K562 (cell line): Measurements from ENCODE around the gene PHF12. TPM values are rescaled to one million over a fixed set of nuclear protein-coding genes. Genes with fewer than 3 reads are reported as not detected.
A peak's percentile ranks its signal among the peaks of the same experiment; 100 is the strongest.

ENCODE experiments used
- BDP1 ChIP-seq: IDR thresholded peaks from 3 replicates; pipeline ENCODE4 v1.6.1; 2011; ENCODE audit not compliant: insufficient read length, insufficient read depth
- CHD7 ChIP-seq: fragments of 200-600 bp; sonication (generic); IDR thresholded peaks from one replicate; pipeline ENCODE4 v1.6.1; 2012; ENCODE audit warnings: mild to moderate bottlenecking, low read depth, low read length, inconsistent platforms
- FOXJ3 ChIP-seq: sonication (generic); formaldehyde crosslinking; IDR thresholded peaks from 2 replicates; pipeline ENCODE4 v1.4.0; 2020; ENCODE audit warnings: mild to moderate bottlenecking, missing genetic modification reagents
- PURB ChIP-seq: sonication (generic); formaldehyde crosslinking; IDR thresholded peaks from 2 replicates; pipeline ENCODE4 v1.9.0; 2021; ENCODE audit warnings: low read depth, mild to moderate bottlenecking, missing genetic modification reagents
- RBBP5 ChIP-seq: fragments of 200-600 bp; sonication (generic); IDR thresholded peaks from 2 replicates; pipeline ENCODE4 v1.6.1; 2012; ENCODE audit warnings: borderline replicate concordance, mild to moderate bottlenecking, low read length, control low read depth, inconsistent platforms; ENCODE audit not compliant: insufficient read depth, poor library complexity, severe bottlenecking
- SREBF1 ChIP-seq: fragments of 150-350 bp; IDR thresholded peaks from 2 replicates; pipeline ENCODE4 v1.6.1; 2014; ENCODE audit warnings: antibody characterized with exemption, low read depth, low read length, borderline replicate concordance
- TBP ChIP-seq: optimal IDR thresholded peaks from 2 replicates; pipeline ENCODE3; 2011; ENCODE audit warnings: low read depth, low read length, improper control_type of control experiment
- polyA plus RNA-seq, 8 experiments: library from polyadenylated mRNA; depleted of rRNA in 4 of 8; stranded (reverse) in 5 of 8; unstranded in 3 of 8; fragments of >200 nt; fragmentation: Nextera tagmentation in 2 of 8; fragmentation: Illumina TruSeq in 1 of 8; extraction: Ambion mirVana in 2 of 8; extraction: Trizol in 1 of 8; gene quantifications; 2 replicates each; pipeline versions ENCODE4 v1.2.1 to v1.2.3, GENCODE V29; 2011 to 2014; ENCODE audit warnings: inconsistent platforms in 1 of 8, missing spikeins in 1 of 8
- total RNA-seq, 7 experiments: library from RNA; depleted of rRNA in 6 of 7; stranded (reverse); fragments of >200 nt in 6 of 7; fragmentation: Illumina TruSeq in 2 of 7; extraction: Trizol in 2 of 7; gene quantifications; 2 replicates each; pipeline versions ENCODE4 v1.2.1 to v1.2.3, GENCODE V29; 2011 to 2021; ENCODE audit warnings: low replicate concordance in 1 of 7
- TF ChIP-seq, protein P1 (sequence below): IDR thresholded peaks from 2 replicates; pipeline ENCODE4 v1.6.1; 2014; ENCODE audit warnings: antibody characterized with exemption
- TF ChIP-seq, protein P2 (sequence below), 2 experiments: fragments of 450-650 bp; IDR thresholded peaks; 2 replicates each; pipeline ENCODE4 v1.6.1; 2018; ENCODE audit warnings: mild to moderate bottlenecking in 2 of 2, low read depth in 1 of 2; ENCODE audit not compliant: partially characterized antibody in 2 of 2

Gene PHF12
- total and polyA plus RNA-seq, 9 of the 15 experiments (the other 6 are each of a cell fraction or from before 2014, with no cell fraction given), result 0.82 to 31.3 (median 13.5) TPM

GRCh38 chr17:28904800-28905199, 46.5 kb downstream of the PHF12 start (continued):
- TF ChIP-seq PURB (CRISPR knock-in tag) (no peak), RBBP5 (peak; percentile 21), BDP1 (no peak), CHD7 (no peak), TBP (no peak), SREBF1 (no peak), FOXJ3 (CRISPR knock-in tag) (no peak)
- TF ChIP-seq, protein P1, sequence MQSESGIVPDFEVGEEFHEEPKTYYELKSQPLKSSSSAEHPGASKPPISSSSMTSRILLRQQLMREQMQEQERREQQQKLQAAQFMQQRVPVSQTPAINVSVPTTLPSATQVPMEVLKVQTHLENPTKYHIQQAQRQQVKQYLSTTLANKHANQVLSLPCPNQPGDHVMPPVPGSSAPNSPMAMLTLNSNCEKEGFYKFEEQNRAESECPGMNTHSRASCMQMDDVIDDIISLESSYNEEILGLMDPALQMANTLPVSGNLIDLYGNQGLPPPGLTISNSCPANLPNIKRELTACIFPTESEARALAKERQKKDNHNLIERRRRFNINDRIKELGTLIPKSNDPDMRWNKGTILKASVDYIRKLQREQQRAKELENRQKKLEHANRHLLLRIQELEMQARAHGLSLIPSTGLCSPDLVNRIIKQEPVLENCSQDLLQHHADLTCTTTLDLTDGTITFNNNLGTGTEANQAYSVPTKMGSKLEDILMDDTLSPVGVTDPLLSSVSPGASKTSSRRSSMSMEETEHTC, result peak; percentile 66; the same call in 1 of the 2 replicates
- TF ChIP-seq, protein P2, sequence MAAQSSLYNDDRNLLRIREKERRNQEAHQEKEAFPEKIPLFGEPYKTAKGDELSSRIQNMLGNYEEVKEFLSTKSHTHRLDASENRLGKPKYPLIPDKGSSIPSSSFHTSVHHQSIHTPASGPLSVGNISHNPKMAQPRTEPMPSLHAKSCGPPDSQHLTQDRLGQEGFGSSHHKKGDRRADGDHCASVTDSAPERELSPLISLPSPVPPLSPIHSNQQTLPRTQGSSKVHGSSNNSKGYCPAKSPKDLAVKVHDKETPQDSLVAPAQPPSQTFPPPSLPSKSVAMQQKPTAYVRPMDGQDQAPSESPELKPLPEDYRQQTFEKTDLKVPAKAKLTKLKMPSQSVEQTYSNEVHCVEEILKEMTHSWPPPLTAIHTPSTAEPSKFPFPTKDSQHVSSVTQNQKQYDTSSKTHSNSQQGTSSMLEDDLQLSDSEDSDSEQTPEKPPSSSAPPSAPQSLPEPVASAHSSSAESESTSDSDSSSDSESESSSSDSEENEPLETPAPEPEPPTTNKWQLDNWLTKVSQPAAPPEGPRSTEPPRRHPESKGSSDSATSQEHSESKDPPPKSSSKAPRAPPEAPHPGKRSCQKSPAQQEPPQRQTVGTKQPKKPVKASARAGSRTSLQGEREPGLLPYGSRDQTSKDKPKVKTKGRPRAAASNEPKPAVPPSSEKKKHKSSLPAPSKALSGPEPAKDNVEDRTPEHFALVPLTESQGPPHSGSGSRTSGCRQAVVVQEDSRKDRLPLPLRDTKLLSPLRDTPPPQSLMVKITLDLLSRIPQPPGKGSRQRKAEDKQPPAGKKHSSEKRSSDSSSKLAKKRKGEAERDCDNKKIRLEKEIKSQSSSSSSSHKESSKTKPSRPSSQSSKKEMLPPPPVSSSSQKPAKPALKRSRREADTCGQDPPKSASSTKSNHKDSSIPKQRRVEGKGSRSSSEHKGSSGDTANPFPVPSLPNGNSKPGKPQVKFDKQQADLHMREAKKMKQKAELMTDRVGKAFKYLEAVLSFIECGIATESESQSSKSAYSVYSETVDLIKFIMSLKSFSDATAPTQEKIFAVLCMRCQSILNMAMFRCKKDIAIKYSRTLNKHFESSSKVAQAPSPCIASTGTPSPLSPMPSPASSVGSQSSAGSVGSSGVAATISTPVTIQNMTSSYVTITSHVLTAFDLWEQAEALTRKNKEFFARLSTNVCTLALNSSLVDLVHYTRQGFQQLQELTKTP (IDR thresholded peaks at IDR 0.05; ENCODE audit: low read depth in 1 of 2, partially characterized antibody in 2 of 2), result peak in 1 of 2 experiments; percentile 23
